Thoracic aorta (tissue), 2 donors: ENCODE results near the gene GPATCH4. TPM values are rescaled to one million over a fixed set of nuclear protein-coding genes. Genes with fewer than 3 reads are reported as not detected.

Experiments
- ATAC-seq: fragments of 150-250 bp; one replicate; pipeline ENCODE4 v1.8.0; 2017; ENCODE audit warnings: low read depth; ENCODE audit not compliant: insufficient number of reproducible peaks, low FRiP score
- DNase-seq: peaks from one replicate; pipeline ENCODE4 v3.0.0-alpha.2; 2020; ENCODE audit warnings: low spot score
- H3K27ac ChIP-seq, 2 donors: fragments of 200-600 bp; sonication (generic); 1 replicate in 1 of 2; 2 replicates in 1 of 2; pipeline ENCODE4 v1.5.1; 2016; ENCODE audit warnings: mild to moderate bottlenecking in 2 of 2, moderate library complexity in 2 of 2
- H3K27me3 ChIP-seq: fragments of 200-600 bp; sonication (generic); replicated peaks from 2 replicates; pipeline ENCODE4 v1.6.0; 2016; ENCODE audit warnings: mild to moderate bottlenecking; ENCODE audit not compliant: insufficient read depth
- H3K36me3 ChIP-seq: fragments of 200-600 bp; sonication (generic); one replicate; pipeline ENCODE4 v1.5.1; 2016
- H3K4me1 ChIP-seq, 2 donors: fragments of 200-600 bp; sonication (generic); 1 replicate in 1 of 2; 2 replicates in 1 of 2; pipeline versions ENCODE4 v1.5.1 to v1.6.0; 2016; ENCODE audit warnings: low read depth in 2 of 2, mild to moderate bottlenecking in 1 of 2; ENCODE audit not compliant: control insufficient read depth in 1 of 2
- H3K4me3 ChIP-seq: fragments of 200-600 bp; sonication (generic); 2 replicates; pipeline ENCODE4 v1.5.1; 2016; ENCODE audit warnings: mild to moderate bottlenecking
- H3K9me3 ChIP-seq: fragments of 200-600 bp; sonication (generic); 2 replicates; pipeline ENCODE4 v1.5.1; 2016
- total RNA-seq, 2 donors: library from RNA; depleted of rRNA; stranded (reverse); fragments of >200 nt; gene quantifications; one replicate each; pipeline versions ENCODE4 v1.1.0 to v1.2.3, GENCODE V29; 2016
- TF ChIP-seq, protein P1 (sequence below): fragments of 200-600 bp; sonication (generic); IDR thresholded peaks from one replicate; pipeline ENCODE4 v1.5.1; 2019; ENCODE audit warnings: antibody characterized with exemption

The GPATCH4 gene
- total RNA-seq, 2 donors from 2014 or later: 8.1 to 69.3 TPM

DNA sequence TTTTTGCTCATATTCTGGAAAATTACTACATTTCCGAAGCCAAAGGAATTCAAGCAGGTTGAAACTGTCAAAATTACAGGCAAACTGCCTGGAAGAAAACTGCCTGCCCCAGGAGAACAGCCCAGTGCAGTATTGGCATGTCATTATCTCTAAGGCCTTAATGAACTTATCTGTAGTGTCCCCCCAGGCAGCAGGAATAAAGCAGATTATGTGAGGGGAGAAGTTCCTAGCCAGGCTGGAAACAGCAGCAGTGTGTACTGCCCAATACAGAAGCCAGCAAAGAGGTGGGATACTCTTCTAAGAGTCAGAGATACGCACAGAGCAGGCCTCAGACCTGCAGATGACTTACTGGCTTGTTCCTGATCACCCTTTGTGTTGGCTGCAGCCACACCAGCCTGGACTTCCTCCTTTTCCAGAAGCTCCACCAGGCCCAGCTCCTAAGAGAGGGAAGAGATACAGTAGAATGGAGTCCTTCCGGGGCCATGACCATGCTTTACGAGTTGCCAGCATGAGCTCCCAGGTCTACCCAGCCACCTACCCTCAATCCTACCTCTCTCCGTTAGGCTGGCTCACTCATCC, 40.6 kb downstream of the GPATCH4 start:
- Histone ChIP-seq H3K36me3 (no peaks in the 10 kb centered on the region), H3K27me3 (no peaks in the 10 kb centered on the region), H3K27ac (no peak overlapping the region), H3K4me3 (no peak overlapping the region), H3K9me3 (no peaks in the 10 kb centered on the region), H3K4me1 (no peaks in the 10 kb centered on the region)
- TF ChIP-seq, protein P1, sequence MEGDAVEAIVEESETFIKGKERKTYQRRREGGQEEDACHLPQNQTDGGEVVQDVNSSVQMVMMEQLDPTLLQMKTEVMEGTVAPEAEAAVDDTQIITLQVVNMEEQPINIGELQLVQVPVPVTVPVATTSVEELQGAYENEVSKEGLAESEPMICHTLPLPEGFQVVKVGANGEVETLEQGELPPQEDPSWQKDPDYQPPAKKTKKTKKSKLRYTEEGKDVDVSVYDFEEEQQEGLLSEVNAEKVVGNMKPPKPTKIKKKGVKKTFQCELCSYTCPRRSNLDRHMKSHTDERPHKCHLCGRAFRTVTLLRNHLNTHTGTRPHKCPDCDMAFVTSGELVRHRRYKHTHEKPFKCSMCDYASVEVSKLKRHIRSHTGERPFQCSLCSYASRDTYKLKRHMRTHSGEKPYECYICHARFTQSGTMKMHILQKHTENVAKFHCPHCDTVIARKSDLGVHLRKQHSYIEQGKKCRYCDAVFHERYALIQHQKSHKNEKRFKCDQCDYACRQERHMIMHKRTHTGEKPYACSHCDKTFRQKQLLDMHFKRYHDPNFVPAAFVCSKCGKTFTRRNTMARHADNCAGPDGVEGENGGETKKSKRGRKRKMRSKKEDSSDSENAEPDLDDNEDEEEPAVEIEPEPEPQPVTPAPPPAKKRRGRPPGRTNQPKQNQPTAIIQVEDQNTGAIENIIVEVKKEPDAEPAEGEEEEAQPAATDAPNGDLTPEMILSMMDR: no peak
- DNase-seq: no peak
- no peak for ATAC-seq

DNA sequence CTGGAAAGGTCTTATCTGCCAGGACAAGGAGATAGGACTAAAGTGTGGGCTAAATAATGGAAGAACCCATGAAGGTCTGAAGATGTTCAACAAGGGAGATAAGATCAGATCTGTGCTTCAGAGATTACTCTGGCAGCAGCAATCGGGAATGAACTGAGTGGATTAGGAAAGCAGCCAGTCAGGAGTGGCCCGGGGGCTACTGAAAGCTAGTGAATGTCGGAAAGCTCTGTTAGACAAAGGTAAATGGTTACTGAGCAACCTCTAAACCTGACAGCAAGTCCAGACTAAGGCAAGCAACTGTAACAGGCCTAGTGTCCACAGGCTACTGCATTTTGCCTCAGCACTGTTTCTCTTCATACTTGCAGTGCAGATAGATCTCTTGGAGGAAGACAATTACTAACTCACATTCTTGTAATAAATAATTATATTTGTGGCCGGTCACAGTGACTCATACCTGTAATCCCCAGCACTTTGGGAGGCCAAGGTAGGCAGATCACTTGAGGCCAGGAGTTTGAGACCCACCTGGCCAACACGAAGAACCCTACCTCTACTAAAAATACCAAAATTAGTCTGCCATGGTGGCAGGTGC, 41.4 kb downstream of the GPATCH4 start:
- TF ChIP-seq, protein P1: no peak
- ATAC-seq (no peak), DNase-seq (no peak)
- no peaks in the 10 kb centered on the region for H3K36me3 ChIP-seq
- H3K4me1 ChIP-seq: no peaks in the 10 kb centered on the region
- H3K9me3 ChIP-seq: no peaks in the 10 kb centered on the region
- no peak overlapping the region for H3K27ac ChIP-seq
- H3K27me3 ChIP-seq: no peaks in the 10 kb centered on the region
- no peak overlapping the region for H3K4me3 ChIP-seq

DNA sequence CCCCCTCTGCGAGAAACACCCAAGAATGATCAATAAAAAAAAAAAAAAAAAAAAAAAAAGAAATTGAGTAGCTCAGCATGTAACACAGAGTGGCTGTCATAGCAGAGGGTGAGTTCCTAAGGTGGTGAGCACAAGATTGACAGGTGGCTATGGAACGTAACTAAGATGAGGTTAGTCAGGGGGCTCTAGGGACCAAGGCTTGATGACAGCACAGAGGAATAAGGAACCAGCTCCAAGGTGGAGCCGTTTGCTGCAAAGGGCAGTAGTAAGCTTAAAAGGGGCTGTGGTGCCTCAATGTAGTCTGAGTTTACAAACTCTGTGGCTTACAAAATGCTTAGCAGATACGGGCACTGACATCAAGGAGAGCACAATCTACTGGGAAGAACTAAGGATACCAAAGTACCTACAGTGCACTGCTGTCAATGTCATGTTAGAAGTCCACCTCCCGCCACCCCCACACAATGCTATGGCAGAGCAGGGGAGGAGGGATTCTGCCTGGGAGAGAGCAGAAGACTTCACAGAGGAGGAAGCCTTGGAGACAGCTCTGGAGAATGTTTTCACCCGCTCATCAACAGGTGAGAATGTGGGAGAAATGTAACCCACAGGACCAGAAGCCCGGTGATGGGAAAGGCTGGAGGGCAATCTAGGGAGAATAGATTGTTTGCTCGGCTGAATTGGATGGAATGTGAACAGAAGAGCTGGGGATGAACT, 42.0 kb downstream of the GPATCH4 start:
- ATAC-seq: no peak
- Histone ChIP-seq H3K4me3 (no peak overlapping the region), H3K4me1 (no peaks in the 10 kb centered on the region), H3K27ac (no peak overlapping the region), H3K27me3 (no peaks in the 10 kb centered on the region), H3K9me3 (no peaks in the 10 kb centered on the region), H3K36me3 (no peaks in the 10 kb centered on the region)
- TF ChIP-seq, protein P1: no peak
- no peak for DNase-seq

DNA sequence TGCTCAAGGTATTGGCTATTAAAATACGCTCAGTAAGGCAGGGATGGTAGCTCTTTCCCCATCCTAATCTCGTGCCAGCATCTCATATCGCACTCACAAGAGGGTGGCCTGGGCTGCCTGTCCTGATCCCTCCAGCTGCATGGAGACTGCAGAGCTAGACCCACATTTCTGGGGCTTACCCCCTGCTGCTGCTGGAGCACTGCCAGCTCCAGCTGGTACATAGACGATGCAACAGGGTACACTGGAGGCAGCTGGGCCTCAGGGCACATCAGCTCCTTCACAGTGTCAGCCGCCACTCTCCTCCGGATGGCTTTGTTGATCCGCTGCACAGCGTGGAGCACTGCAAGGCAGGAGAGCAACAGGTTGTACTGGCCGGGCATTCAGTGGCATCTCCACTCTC, 44.9 kb downstream of the GPATCH4 start:
- Histone ChIP-seq H3K27me3 (no peaks in the 10 kb centered on the region), H3K27ac (no peak overlapping the region), H3K9me3 (no peaks in the 10 kb centered on the region), H3K4me1 (no peaks in the 10 kb centered on the region), H3K36me3 (no peaks in the 10 kb centered on the region), H3K4me3 (no peak overlapping the region)
- TF ChIP-seq, protein P1: no peak
- ATAC-seq (no peak), DNase-seq (no peak)

DNA sequence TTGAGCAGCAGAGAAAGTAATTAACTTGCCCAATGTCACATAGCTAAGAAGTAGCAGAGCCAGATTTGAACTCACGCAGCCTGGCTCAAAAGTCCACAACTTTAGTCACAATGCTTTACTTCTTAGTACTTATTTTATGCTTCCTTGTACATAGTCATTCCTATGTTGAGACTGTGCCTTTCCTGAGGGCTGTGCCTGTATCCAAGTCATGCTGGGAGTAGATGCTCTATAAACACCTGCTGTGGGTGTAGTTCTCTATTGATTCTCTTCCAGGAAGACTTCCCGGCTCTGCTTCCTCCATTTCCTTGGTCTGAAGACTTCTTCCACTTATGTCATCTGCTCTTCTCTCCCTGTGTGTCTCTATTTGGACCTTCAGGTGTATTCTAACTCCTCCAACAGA, 45.6 kb downstream of the GPATCH4 start:
- TF ChIP-seq, protein P1: no peak
- no peak for ATAC-seq
- no peaks in the 10 kb centered on the region for H3K4me1 ChIP-seq
- H3K4me3 ChIP-seq: no peak overlapping the region
- no peaks in the 10 kb centered on the region for H3K36me3 ChIP-seq
- no peak for DNase-seq
- no peak overlapping the region for H3K27ac ChIP-seq
- no peaks in the 10 kb centered on the region for H3K27me3 ChIP-seq
- H3K9me3 ChIP-seq: no peaks in the 10 kb centered on the region
